GM12872 (cell line): ENCODE data around the gene WDR7.

Experiments
- TF ChIP-seq, protein P1 (sequence below): IDR thresholded peaks from 3 replicates; pipeline ENCODE4 v1.5.1; 2011; ENCODE audit warnings: low read depth, mild to moderate bottlenecking, low read length, moderate library complexity; ENCODE audit not compliant: insufficient read depth

WDR7 gene

DNA sequence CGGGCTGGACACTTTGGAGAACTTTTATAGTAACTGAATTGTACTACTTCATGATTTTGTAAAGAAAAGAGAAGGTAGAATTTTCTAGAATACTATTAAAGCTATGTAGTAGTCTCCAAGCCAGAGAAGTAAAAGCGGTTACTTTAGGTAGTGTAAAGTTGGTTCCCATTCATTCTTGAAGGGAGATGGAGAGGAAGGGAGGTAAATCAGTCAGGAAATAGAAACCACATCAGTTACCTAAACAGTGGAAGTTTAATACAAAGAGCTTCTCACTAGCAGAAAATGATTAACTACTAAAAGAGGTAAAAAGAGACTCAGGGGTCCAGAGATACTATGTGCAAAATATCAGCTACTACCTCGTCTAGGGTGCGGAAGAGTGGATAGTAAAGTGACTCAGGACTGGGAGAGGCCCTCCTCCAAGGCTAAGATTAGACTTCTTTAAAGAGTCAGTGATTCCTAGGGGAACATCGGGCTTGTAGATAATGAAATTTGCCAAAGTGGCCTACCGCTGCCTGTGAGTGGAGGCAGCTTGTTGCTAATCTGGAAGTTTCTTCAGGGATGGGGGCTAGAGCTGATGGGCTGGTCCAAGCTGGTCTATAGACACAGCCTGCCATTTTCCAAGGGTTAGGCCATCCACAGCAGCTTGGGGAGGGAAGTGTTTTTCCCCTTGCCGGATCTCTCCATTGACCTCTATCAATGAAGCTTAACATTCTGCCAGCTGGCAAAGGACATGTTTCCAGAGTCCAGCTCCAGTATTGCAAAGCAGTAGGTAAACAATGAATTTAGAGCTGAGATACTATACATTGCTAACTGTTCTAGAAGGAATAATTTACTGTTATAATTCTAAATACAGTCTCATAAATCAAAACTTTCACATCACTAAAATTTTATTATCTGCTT, 249.3 kb downstream of the WDR7 start:
- TF ChIP-seq, protein P1, sequence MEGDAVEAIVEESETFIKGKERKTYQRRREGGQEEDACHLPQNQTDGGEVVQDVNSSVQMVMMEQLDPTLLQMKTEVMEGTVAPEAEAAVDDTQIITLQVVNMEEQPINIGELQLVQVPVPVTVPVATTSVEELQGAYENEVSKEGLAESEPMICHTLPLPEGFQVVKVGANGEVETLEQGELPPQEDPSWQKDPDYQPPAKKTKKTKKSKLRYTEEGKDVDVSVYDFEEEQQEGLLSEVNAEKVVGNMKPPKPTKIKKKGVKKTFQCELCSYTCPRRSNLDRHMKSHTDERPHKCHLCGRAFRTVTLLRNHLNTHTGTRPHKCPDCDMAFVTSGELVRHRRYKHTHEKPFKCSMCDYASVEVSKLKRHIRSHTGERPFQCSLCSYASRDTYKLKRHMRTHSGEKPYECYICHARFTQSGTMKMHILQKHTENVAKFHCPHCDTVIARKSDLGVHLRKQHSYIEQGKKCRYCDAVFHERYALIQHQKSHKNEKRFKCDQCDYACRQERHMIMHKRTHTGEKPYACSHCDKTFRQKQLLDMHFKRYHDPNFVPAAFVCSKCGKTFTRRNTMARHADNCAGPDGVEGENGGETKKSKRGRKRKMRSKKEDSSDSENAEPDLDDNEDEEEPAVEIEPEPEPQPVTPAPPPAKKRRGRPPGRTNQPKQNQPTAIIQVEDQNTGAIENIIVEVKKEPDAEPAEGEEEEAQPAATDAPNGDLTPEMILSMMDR = no peak

DNA sequence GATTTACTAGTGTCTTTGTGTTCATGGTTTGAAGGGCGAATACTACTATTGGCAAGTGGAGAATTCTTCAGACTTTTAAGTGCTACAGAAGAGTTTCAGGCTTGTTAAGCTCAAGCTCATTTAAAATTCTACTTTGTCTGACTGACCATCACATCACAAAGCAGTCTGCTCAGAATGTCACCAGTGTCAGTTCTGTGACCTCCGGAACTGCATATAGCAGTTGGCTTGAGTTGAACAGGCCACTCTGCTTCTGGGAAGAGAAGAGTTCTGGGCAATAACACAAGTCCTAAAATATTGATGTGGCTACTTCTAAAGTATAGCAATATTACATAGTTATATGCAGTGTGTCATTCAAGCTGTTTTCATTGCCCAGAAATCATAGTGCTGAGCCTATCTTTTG, 250.8 kb downstream of the WDR7 start:
- TF ChIP-seq, protein P1 = no peak

DNA sequence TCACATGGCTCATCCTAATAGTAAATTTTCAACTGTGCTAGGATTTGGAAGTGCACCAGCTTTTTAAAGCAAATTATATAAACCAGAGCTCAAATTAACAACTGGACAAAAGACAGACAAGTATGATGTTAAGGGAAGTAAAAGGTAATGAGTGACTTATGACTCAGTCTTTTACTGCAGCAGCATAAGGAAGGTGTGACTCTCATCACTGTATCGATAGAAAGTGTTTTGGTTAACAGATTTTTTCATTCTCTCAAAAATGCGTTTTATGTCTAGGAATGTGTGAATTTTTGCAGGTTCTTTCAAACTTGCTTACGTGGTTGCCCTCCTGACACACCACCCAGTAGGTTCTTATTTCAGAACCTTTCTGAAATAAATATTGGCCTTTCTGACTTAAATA, 251.5 kb downstream of the WDR7 start:
- TF ChIP-seq, protein P1 = no peak

DNA sequence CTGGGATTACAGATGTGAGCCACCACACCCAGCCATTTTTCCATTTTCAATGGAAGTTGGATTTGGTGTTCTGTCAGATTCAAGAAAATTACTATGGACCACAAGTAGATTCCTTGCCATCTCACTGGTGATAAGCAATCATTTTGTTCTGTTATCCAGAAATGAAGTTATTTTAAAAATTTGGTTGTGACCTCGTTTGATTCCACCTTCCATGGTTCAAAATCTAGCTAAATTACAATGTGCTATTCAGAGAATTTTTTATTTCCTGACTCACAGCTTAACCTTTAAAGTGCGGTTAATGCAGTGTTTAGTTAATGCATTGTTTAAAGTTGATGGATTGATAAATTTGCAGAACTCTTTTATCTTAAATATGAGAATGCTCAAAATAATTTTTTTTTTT, 252.5 kb downstream of the WDR7 start:
- TF ChIP-seq, protein P1 = no peak

DNA sequence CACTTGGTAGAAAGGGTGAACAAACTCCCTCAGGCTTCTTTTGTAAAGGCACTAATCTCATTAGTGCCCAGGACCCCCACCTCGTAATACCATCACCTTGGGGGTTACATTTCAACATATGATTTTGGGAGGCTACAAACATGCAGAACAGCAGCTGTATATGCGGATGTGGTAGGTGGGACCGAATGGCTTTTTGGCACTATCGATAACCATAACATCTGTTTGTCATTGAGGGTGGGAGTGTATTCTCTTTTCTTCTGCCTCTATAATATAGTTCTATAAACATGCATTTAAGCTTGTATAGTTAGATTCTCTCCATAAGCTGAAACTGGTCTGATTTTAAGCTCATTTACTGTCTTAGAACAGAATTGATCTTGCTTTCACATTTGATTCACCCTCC, 256.6 kb downstream of the WDR7 start:
- TF ChIP-seq, protein P1 = no peak

DNA sequence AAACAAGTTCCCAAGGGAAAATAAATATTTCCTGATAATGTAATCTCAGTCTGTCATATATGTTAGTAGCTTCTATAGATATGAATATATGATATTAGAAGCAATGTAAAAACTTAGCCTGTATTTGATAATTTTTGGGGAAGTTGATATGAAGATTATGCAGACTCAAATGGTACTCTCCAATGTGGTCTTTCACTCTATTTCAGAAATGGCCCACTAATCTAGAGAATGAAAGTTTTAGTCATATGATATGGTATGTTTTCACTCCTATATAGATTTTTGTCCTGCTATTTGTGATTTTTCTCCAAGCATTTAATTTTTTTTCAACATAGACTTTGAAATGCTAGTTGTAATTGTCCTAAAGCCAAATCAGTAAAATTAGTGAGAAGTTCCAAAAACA, 259.1 kb downstream of the WDR7 start:
- TF ChIP-seq, protein P1 = no peak

DNA sequence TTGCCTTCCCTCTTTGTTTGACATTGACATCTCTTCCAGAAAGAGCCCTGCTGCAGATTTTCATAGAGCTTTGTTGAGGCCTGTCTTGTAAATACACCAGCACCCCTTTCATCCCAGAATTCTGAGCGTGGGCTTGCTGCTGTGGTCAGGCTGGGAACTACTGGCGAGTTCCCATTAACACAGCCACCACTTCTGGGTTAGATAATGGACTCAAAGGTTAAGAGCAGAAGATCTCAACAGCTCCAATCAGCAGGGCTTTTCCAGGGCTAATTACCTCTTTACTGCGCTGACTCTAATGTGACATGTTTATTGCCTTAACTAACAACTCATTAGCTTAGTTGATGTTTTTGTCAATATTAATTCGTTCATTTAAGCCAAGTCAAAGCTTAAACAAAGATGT, 259.8 kb downstream of the WDR7 start:
- TF ChIP-seq, protein P1 = no peak
